Mesothelial cell of epicardium (in vitro differentiated cells): ENCODE data around the gene ZFYVE28. TPM values are rescaled to one million over a fixed set of nuclear protein-coding genes. Genes with fewer than 3 reads are reported as not detected.

Experiments used
- DNase-seq, 2 experiments: peaks; one replicate each; pipeline ENCODE4 v3.0.0; 2021; ENCODE audit warnings: low spot score in 2 of 2; ENCODE audit not compliant: unreplicated experiment in 2 of 2
- H3K27ac Mint-ChIP-seq: 2 replicates; pipeline ENCODE4 v1.8.0; 2021; ENCODE audit warnings: mixed read lengths
- H3K27me3 Mint-ChIP-seq: 2 replicates; pipeline ENCODE4 v1.8.0; 2021; ENCODE audit warnings: low read depth, mixed read lengths
- H3K36me3 Mint-ChIP-seq: 2 replicates; pipeline ENCODE4 v1.8.0; 2021; ENCODE audit warnings: mixed read lengths
- H3K4me1 Mint-ChIP-seq: 2 replicates; pipeline ENCODE4 v1.8.0; 2021; ENCODE audit warnings: mixed read lengths
- H3K4me3 Mint-ChIP-seq: 2 replicates; pipeline ENCODE4 v1.8.0; 2021; ENCODE audit warnings: mild to moderate bottlenecking, moderate library complexity, mixed read lengths
- H3K9me3 Mint-ChIP-seq: 2 replicates; pipeline ENCODE4 v1.8.0; 2021; ENCODE audit warnings: mixed read lengths
- total RNA-seq: library from RNA; stranded (reverse); gene quantifications from 3 replicates; pipeline ENCODE4 v1.2.1, GENCODE V29; 2021
- TF ChIP-seq, protein P1 (sequence below): fragments of 200-600 bp; sonication (generic); IDR thresholded peaks from one replicate; pipeline ENCODE4 v1.5.0; 2021; ENCODE audit warnings: antibody characterized with exemption; ENCODE audit not compliant: unreplicated experiment

ZFYVE28 gene
- total RNA-seq, 1 donor from 2014 or later: 0.51 TPM

DNA sequence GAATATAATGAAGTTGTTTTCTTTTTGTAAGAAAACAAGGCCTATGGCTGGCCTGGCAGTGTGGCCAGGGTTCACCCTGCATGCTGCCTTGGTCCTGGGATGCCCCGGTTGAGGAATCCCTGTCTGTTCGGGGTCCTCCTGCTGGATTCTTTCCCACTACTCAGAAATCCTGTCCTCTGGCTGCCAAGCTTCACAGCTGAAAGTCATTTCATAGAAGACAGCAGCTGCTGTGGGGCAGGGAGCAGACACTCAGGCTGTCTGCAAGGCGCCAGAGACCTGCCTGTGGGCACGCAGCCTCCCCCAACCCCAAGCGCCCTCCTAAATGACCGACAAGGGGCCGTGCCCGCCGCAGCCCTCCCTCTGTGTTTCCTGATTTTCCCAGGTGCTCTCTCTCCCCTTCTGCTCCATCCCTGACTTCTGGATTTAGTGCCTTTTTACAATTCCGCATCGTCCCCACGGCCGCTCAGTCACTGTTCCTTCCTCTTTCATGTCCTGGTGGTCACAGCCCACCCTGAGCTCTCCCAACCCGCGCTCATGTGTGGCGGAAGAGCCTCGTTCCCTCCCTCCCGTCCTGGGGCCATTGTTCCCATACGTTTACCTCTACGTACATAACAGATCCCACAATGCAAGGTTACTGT is 27.5 kb downstream of the ZFYVE28 start:
- Mint-ChIP-seq H3K4me1 (peaks cover 33% of the 10 kb centered on the region), H3K4me3 (no peak overlapping the region), H3K36me3 (no peaks in the 10 kb centered on the region), H3K27ac (no peak overlapping the region), H3K9me3 (no peaks in the 10 kb centered on the region), H3K27me3 (peaks cover 43% of the 10 kb centered on the region)
- TF ChIP-seq, protein P1, sequence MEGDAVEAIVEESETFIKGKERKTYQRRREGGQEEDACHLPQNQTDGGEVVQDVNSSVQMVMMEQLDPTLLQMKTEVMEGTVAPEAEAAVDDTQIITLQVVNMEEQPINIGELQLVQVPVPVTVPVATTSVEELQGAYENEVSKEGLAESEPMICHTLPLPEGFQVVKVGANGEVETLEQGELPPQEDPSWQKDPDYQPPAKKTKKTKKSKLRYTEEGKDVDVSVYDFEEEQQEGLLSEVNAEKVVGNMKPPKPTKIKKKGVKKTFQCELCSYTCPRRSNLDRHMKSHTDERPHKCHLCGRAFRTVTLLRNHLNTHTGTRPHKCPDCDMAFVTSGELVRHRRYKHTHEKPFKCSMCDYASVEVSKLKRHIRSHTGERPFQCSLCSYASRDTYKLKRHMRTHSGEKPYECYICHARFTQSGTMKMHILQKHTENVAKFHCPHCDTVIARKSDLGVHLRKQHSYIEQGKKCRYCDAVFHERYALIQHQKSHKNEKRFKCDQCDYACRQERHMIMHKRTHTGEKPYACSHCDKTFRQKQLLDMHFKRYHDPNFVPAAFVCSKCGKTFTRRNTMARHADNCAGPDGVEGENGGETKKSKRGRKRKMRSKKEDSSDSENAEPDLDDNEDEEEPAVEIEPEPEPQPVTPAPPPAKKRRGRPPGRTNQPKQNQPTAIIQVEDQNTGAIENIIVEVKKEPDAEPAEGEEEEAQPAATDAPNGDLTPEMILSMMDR: no peak
- no peak for DNase-seq

DNA sequence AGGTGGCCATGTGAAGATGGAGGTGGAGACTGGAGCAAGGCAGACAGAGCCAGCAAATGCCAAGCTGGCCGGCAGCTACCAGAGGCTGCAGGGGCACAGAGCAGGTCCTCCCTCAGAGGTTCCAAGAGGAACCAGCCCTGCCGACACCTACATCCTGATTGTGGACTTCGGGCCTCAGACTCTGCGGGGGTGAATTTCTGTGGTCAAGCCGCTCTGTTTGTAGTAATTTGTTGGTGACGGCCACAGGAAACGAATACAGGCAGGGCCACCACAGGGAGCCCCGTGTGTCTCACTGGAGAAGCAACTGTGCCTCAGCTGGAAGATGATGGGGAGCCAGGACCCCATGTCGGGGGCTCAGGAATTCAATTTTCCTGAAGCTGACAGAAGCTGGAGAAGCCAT is 28.3 kb downstream of the ZFYVE28 start:
- no peak for DNase-seq
- no peak overlapping the region for H3K4me3 Mint-ChIP-seq
- peaks cover 32% of the 10 kb centered on the region for H3K4me1 Mint-ChIP-seq
- no peaks in the 10 kb centered on the region for H3K36me3 Mint-ChIP-seq
- TF ChIP-seq, protein P1: no peak
- no peak overlapping the region for H3K27ac Mint-ChIP-seq
- H3K27me3 Mint-ChIP-seq: peaks cover 43% of the 10 kb centered on the region
- H3K9me3 Mint-ChIP-seq: no peaks in the 10 kb centered on the region

DNA sequence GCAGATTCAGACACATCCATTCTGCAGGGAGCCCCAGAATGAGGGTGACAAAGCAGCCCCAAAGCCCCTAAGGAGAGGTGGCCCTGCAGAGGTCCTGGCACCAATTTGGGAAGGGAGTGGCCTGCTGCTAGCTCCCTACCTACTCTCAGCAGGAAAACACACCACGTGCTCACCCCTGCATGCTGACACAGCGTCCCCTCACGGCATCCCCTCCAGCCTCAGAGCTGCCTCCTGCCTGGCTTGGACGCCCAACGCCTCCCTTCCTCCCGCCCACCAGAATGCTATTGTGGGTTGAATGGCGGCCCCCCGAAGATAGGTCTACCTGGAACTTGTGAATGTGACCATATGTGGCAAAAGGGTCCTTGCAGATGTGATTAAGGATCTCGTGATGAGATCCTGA is 28.8 kb downstream of the ZFYVE28 start:
- H3K36me3 Mint-ChIP-seq: no peaks in the 10 kb centered on the region
- H3K4me1 Mint-ChIP-seq: peaks cover 28% of the 10 kb centered on the region
- H3K27me3 Mint-ChIP-seq: peaks cover 43% of the 10 kb centered on the region
- TF ChIP-seq, protein P1: no peak
- no peak overlapping the region for H3K4me3 Mint-ChIP-seq
- H3K9me3 Mint-ChIP-seq: no peaks in the 10 kb centered on the region
- DNase-seq: no peak
- H3K27ac Mint-ChIP-seq: no peak overlapping the region

DNA sequence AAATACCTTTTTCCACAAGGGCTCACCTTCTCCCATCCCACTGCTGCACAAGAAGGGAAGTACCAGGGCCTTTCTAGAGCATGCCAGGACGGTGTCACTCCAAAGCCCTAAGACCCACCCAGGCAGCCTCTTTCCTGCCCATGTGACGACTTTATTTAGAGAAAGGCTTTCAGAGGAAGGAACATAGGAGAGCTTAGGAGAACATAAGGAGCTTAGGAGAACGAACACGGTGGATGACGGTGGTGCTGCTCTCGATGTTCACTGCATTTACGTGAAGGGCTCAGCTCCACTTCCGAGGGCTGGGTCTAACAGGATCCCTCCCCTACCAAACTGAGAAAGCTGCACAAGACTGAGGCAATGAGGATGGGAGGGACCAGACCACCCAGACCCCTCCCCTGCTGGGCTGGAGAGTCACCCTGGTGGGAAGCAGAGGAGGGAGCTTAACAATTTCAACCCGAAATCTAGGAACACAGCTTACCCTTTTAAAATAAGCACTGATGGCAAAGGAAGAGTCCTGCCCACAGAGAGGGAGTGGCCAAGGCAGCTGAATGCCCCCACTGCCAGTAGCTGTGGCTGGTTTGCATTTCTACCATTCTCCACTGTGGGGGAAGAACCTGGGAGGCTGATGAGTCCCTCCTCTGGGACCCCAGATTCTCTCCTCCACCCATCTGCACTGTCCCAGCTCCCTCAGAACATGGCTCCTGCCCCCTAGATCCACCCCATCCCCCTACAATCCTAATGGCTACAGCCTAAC is 29.8 kb downstream of the ZFYVE28 start:
- H3K27me3 Mint-ChIP-seq: peaks cover 46% of the 10 kb centered on the region

DNA sequence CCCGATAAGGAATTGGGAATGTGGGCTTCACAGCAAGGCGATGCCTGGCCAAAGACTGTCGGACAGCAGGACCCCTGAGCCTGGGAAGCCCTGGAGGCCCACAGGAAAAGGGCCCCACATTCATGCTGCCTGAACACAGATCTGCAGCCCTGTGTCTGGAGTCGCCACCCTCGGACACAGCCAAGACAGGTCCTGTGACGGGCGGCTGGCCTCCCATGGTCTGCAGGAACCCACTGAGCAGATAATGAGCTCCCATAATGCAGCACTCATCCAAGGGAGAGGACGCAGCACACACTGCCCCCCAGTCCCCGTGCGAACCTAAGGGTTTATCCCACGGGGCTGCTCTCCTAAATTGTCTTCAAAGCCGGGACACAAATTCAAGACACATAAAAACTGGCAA is 30.6 kb downstream of the ZFYVE28 start:
- no peak for DNase-seq
- TF ChIP-seq, protein P1: no peak
- H3K4me1 Mint-ChIP-seq: peaks cover 12% of the 10 kb centered on the region
- no peaks in the 10 kb centered on the region for H3K36me3 Mint-ChIP-seq
- H3K27ac Mint-ChIP-seq: no peak overlapping the region
- H3K27me3 Mint-ChIP-seq: peaks cover 50% of the 10 kb centered on the region
- H3K4me3 Mint-ChIP-seq: no peak overlapping the region
- no peaks in the 10 kb centered on the region for H3K9me3 Mint-ChIP-seq

More for the DNA sequence above, 29.8 kb downstream of the ZFYVE28 start:
- no peak for DNase-seq
- H3K4me3 Mint-ChIP-seq: no peak overlapping the region
- H3K27ac Mint-ChIP-seq: no peak overlapping the region
- H3K9me3 Mint-ChIP-seq: no peaks in the 10 kb centered on the region
- H3K4me1 Mint-ChIP-seq: peaks cover 20% of the 10 kb centered on the region
- TF ChIP-seq, protein P1: no peak
- H3K36me3 Mint-ChIP-seq: no peaks in the 10 kb centered on the region
